GM19463 (cell line): ENCODE data around the gene TRDMT1.
"Not testable (repeated sequence)": the region's sequence is repeated elsewhere in the genome, so short reads cannot be mapped to it uniquely, and the experiment has no call there.

Source experiments
- ATAC-seq: cut with Tn5 transposase; IDR thresholded peaks from one replicate; pipeline ENCODE4 v1.9.1; 2021; ENCODE audit warnings: mild to moderate bottlenecking, moderate library complexity; ENCODE audit not compliant: unreplicated experiment

Gene TRDMT1

GRCh38 chr10:17140386-17140761 lies 61.1 kb downstream of the TRDMT1 start:
- ATAC-seq, result no peak

DNA sequence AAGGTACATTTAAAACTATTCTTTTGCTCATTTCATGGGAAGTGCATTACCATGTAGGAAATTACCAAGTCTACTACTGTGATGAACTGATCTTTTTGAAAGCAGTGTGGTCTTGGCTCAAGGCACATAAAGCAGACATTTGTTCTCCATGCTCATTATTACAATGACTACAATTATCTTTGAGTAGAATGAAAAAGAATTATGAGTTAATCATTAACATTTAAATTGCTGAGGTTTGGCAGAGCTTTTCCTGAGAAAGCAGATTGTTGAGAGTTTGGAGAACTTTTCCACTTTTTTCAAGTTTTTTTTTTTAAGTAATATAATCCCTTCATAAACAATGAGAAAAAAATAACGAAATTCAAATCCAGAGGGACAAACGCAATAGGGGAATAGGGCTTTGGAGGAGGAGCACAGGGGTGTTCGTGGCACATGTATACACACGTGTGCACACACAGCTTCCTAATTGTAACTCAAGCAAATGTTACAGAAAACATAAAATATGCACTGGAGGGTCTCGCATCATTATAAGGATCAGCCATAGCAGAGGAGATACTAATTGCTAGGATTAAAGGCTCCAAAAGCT lies 62.9 kb downstream of the TRDMT1 start:
- no peak for ATAC-seq

- no peak for ATAC-seq
Measured at GRCh38 chr10:17134737-17135260, 66.7 kb downstream of the TRDMT1 start.

- ATAC-seq, result no peak
Measured at GRCh38 chr10:17134282-17134681, 67.2 kb downstream of the TRDMT1 start.

DNA sequence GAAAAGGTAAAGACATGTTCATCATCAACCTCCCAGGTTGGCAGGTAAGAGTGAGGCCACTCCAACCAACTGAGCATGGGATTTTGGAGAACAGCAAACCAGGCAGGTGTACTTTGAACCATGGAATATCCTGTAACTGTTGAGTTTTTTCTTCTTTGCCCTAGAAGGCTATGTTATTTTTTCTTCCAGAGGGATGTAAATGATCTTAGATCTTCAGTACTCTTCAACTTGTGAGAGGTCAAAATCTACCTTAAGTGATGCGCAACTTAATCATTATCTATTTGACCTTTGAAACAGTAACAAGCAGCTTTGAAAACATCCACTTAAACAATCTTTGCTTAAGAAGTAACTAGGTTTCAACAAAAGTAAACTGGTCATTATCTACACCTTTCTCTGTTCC lies 71.7 kb downstream of the TRDMT1 start, which contains the start of gene CUBN:
TSS of gene CUBN (minus strand) at position 71 of the 400 bp plus-strand sequence. CDS start at position 25, 46 bp downstream.
- ATAC-seq, result no peak

- ATAC-seq, result no peak
Measured at GRCh38 chr10:17128261-17128660, 73.2 kb downstream of the TRDMT1 start.

DNA sequence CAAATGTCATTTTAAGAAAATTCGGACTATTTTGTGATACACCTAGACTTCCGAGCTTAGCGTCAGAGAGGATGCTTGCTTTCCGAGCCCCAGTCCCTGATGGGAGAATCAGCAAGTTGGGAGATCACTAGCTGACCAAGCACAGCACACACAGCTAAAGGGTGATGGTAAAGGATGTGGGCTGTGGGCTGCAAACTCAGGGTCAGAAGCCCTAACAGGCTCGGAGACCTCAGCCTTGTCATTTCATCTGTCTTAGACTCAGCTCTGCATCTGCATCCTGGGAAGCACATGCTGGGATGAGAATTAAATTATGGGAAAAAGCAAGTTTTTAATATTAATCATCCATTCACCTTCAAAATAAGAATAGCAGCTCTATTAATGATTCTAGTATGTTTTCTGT lies 75.1 kb downstream of the TRDMT1 start:
- ATAC-seq, result no peak

GRCh38 chr10:17125206-17125893 lies 76.1 kb downstream of the TRDMT1 start:
- no peak for ATAC-seq

GRCh38 chr10:17123961-17124360 lies 77.5 kb downstream of the TRDMT1 start:
- ATAC-seq, result no peak

- no peak for ATAC-seq
Measured at GRCh38 chr10:17122726-17123661, 78.5 kb downstream of the TRDMT1 start.

GRCh38 chr10:17122052-17122451 lies 79.4 kb downstream of the TRDMT1 start:
- no peak for ATAC-seq

- no peak for ATAC-seq
Measured at GRCh38 chr10:17120694-17121093, 80.8 kb downstream of the TRDMT1 start.

- no peak for ATAC-seq
Measured at GRCh38 chr10:17119845-17120244, 81.6 kb downstream of the TRDMT1 start.

DNA sequence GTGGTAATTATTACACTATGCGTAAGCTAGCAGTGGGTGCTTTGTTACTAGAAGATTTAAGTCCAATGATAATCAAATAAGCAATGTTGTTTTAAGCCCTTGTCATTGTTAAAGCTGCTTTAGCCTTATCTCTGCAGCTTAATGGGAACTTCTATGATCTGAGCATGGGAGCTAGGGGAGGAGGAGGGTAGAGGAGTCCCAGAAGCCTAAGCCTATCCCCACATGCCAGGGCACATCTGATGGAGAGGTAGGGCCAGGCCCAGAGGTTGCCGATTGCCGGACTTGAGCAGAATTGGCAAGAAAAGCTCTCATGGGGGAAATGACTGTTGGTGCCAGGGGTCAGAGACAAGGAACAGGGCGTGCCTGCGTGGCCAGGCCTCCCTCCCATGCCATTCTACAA lies 85.3 kb downstream of the TRDMT1 start:
- ATAC-seq, result no peak

DNA sequence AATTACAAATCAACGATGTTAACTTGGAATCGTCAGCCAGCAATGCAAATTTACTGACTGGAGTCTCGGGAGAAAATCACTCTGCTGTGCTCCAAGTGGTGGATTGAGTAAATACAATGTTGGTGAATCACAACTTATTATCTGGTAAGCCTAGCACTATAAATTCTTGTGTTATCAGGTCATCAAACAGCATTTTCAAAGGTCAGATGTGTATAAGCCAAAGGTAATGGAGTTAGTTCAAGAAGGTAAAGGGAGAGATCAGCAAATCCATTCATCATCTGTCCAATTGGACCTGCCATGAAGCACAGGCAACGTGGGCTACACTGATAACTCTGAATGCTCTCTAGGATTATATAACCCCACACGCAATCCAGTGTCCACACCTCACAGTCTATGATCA lies 85.8 kb downstream of the TRDMT1 start:
- ATAC-seq, result no peak

DNA sequence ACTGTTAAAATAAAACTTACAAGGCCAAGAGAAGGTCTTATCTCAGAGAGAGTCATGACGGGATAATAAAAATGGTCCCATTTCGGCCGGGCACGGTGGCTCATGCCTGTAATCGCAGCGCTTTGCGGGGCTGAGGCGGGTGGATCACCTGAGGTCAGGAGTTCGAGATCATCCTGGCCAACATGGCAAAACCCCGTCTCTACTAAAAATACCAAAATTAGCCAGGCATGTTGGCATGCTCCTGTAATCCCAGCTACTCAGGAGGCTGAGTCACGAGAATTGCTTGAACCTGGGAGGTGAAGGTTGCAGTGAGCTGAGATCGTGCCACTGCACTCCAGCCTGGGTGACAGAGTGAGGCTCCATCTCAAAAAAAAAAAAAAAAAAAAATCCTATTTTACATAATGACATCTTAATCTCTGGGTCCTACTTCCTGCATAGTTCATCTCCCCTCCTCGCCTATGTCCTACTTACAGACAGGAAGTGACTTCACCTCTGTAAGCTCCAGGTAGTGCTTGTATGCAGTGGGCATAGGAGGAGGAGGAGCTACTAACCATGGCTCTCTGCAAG lies 86.5 kb downstream of the TRDMT1 start:
- ATAC-seq, result not testable (repeated sequence)

DNA sequence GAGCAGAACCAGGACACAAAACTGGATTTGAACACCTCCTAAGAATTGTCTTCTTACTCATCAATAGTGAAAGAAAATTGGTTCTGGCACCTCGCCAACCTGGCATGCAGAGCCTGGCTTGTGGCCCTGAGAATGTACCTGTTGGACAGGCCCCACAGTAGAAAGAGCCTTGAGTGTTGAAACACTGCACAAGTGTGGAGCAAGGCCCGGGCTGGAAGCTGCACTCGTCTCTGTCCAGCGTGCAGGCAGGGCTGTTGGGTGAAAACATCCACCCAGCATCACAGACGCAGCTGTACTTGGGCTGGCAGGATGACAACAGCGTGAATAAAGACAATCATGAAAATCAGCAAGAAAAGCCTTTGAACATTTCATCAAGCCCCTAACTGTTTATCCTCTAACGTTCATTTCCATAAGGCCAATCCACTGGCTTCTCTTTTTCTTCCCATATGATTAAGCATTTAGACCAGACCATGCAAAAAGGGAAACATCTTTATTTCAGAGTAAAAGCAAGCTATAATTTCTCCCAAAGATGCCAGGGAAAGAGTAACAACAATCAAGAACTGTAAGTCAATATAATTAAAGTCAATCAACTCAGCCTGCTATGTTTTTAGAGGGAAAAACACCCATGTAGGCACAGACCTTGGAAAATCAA lies 87.5 kb downstream of the TRDMT1 start:
- no peak for ATAC-seq

GRCh38 chr10:17113346-17113745 lies 88.1 kb downstream of the TRDMT1 start:
- ATAC-seq, result no peak

- ATAC-seq, result no peak
Measured at GRCh38 chr10:17112566-17112965, 88.9 kb downstream of the TRDMT1 start.

DNA sequence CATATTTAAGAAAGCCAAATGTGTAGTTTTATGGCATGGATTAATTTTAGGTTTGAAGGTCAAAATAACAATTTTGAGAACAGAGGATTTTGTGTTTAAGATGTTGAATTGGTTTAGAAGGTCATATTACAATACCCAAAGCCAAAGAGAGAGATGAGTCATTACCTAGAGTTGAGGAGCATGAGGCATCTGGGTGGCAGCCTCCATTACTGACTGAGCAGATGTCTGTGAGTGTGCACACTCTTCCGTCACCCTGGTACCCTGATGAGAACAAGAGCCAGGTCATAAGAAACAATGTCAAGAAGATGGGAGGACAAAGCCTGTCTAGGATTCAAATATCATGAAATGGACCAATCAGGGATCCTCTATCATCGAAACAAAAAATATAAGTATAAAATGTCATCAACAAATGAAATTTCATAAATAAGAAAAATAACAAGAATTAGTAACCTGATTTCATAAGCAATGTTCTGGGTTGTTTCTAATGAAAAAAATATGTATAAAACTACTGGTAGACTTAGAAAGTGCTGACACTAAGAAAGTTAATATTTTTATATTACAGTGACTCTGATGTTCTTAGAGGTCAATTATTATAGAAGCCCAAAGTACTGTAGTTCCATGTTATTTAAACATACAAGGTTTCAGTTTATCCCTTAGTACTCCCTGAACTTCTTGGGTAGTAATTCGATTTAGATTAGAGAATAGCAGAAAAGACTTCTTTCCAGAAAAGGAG lies 91.8 kb downstream of the TRDMT1 start:
- ATAC-seq, result no peak
